ENCODE data around the gene TENM4. TPM values are rescaled to one million over a fixed set of nuclear protein-coding genes. Genes with fewer than 3 reads are reported as not detected.

TENM4 gene
- total RNA-seq, 1 experiment from 2014 or later = 25.0 TPM

DNA sequence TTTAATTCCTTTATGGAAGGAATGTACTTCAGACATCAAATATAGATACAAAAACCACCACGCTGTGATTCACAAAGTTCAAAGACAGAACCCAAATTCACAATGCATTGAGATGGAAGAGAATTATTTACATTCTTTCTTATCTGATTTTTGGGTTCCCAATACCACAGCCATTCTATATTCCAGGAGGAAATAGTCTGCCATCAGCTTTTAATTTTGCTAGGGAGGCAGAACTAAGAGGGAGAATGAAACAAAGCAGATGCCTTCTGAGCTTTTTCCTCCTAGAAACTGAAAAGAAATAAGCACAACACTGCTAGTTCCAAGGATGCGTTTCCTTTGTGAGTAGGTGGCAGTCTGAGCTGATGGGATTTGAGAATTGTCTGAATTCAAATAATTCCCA, 583.1 kb downstream of the TENM4 start (continued):
- TF ChIP-seq, protein P1, sequence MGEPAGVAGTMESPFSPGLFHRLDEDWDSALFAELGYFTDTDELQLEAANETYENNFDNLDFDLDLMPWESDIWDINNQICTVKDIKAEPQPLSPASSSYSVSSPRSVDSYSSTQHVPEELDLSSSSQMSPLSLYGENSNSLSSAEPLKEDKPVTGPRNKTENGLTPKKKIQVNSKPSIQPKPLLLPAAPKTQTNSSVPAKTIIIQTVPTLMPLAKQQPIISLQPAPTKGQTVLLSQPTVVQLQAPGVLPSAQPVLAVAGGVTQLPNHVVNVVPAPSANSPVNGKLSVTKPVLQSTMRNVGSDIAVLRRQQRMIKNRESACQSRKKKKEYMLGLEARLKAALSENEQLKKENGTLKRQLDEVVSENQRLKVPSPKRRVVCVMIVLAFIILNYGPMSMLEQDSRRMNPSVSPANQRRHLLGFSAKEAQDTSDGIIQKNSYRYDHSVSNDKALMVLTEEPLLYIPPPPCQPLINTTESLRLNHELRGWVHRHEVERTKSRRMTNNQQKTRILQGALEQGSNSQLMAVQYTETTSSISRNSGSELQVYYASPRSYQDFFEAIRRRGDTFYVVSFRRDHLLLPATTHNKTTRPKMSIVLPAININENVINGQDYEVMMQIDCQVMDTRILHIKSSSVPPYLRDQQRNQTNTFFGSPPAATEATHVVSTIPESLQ (CRISPR knock-in tag; IDR thresholded peaks at IDR 0.05) = no peak

DNA sequence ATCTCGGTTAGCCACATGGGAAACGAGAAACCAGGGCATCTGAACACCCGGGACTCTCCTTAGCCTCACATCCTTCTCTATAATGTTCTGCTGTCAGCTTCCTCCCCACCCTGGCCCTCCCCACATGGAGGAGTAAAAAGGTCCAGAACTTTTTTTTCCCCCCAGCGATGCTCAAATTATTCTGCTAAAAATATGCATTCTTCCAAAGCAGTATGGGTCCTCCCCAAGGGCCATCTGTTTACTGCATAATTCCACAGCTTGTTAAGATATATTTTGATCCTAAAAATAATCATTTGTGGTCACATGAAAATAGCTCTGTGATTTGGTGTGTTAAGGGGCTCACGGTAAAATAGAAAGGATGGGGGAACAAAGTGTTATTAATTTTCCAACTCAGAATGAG, 584.6 kb downstream of the TENM4 start:
- ATAC-seq = no peak
- Mint-ChIP-seq H3K4me3 (no peak overlapping the region), H3K36me3 (no peaks in the 10 kb centered on the region), H3K9me3 (no peaks in the 10 kb centered on the region), H3K27ac (no peak overlapping the region), H3K27me3 (ENCODE audit: low read depth) (no peaks in the 10 kb centered on the region), H3K4me1 (peaks cover 3% of the 10 kb centered on the region)
- DNase-seq (ENCODE audit: low spot score) = no peak
- TF ChIP-seq ZNF263 (CRISPR knock-in tag; IDR thresholded peaks at IDR 0.05; ENCODE audit: low read depth) = no peak
- no peak for TF ChIP-seq SMAD4 (CRISPR knock-in tag; IDR thresholded peaks at IDR 0.05)
- TF ChIP-seq, protein P2, sequence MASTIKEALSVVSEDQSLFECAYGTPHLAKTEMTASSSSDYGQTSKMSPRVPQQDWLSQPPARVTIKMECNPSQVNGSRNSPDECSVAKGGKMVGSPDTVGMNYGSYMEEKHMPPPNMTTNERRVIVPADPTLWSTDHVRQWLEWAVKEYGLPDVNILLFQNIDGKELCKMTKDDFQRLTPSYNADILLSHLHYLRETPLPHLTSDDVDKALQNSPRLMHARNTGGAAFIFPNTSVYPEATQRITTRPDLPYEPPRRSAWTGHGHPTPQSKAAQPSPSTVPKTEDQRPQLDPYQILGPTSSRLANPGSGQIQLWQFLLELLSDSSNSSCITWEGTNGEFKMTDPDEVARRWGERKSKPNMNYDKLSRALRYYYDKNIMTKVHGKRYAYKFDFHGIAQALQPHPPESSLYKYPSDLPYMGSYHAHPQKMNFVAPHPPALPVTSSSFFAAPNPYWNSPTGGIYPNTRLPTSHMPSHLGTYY (CRISPR knock-in tag; IDR thresholded peaks at IDR 0.05) = no peak
- TF ChIP-seq, protein P3, sequence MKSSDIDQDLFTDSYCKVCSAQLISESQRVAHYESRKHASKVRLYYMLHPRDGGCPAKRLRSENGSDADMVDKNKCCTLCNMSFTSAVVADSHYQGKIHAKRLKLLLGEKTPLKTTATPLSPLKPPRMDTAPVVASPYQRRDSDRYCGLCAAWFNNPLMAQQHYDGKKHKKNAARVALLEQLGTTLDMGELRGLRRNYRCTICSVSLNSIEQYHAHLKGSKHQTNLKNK (CRISPR knock-in tag; IDR thresholded peaks at IDR 0.05) = no peak
- no peak for TF ChIP-seq ZNF423 (CRISPR knock-in tag; IDR thresholded peaks at IDR 0.05)
- TF ChIP-seq OVOL2 (CRISPR knock-in tag; IDR thresholded peaks at IDR 0.05; ENCODE audit: borderline replicate concordance) = no peak
- TF ChIP-seq ZNF232 (CRISPR knock-in tag; IDR thresholded peaks at IDR 0.05) = no peak
- ChIA-PET POLR2A (no interaction called here), CTCF (interaction anchor here (0.8 to 1.5 kb wide), 2 partner anchors 12 to 106 kb away, joined by 3 to 4 read pairs; no protein-coding TSS in a partner anchor)

DNA sequence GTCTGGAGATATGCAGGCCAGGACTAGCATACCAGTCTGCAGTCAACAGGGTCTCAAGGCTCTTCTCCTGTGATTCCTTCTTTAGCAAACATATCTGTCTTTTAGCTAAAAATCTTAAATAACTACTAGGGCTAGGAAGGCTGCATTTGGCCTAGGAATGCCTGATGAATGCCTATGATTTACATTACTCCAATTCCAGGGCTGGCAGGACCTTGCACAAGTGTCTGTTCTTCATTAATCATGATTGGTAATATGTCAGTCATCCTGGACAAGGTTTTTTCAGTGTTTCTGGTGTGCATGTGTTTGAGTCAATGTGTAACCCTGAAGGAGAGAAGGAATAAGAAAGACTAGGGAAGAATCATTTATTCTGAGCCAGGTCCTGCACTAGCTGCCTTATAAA, 585.7 kb downstream of the TENM4 start:
- CTCF ChIA-PET = no interaction called here
- Mint-ChIP-seq H3K9me3 (no peaks in the 10 kb centered on the region), H3K36me3 (no peaks in the 10 kb centered on the region), H3K4me1 (peaks cover 3% of the 10 kb centered on the region), H3K27me3 (ENCODE audit: low read depth) (no peaks in the 10 kb centered on the region), H3K27ac (no peak overlapping the region), H3K4me3 (no peak overlapping the region)
- no peak for DNase-seq (ENCODE audit: low spot score)
- TF ChIP-seq CBFB (CRISPR knock-in tag; IDR thresholded peaks at IDR 0.05; ENCODE audit: low read depth) (no peak), NR3C1 (CRISPR knock-in tag; conservative IDR thresholded peaks at IDR 0.05; ENCODE audit: low read depth) (no peak)
- TF ChIP-seq, protein P4, sequence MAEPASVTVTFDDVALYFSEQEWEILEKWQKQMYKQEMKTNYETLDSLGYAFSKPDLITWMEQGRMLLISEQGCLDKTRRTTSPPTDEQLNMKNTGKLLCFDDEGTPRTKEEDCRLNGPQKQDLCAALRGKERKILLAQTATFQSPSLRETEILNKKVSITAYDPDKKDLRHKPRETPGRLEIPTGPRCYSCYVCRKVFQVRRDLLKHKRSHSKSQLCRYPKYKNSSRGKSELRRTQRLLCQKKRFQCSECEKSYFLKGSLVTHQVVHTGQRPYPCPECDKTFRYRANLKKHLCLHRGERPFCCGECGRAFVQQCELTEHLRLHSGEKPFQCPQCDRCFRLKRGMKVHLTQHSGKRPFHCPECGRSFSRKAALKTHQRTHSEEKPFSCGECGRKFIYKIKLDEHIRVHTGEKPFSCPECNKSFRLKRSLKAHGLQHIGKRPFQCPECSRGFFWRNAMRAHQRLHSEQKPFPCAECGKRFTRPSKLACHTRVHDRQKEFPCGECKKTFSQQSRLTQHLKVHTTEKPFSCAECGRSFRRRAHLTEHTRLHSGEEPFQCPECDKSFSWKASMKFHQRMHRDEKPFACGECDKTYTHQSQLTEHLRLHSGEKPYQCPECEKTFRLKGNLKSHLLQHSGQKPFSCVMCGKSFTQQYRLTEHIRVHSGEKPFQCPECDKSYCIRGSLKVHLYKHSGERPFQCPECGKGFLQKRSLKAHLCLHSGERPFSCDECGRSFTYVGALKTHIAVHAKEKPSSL (CRISPR knock-in tag; conservative IDR thresholded peaks at IDR 0.05) = no peak
- POLR2A ChIA-PET = no interaction called here
- ATAC-seq = no peak

DNA sequence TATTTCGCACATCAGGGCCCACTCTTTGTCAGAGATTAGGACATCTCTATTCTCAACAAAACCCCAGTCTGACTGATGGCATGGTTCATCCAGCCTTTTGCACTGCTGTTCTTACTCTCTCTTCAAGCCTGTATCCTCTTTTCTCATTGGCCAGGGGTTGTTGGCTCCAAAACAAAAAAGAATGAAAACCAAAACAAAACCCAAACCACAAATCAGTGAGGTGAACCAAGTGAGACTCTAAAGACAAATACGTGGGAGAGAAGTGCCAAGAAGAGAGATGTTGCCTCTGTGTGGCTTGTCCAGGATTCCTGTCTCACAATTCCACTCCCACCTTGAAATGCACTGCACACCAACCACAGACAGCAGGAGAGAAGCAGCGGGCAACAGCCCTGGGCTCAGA, 587.3 kb downstream of the TENM4 start:
- CTCF ChIA-PET = no interaction called here

More for the DNA sequence above, 587.3 kb downstream of the TENM4 start:
- TF ChIP-seq NFATC4 (CRISPR knock-in tag; IDR thresholded peaks at IDR 0.05) (no peak), CBFB (CRISPR knock-in tag; IDR thresholded peaks at IDR 0.05; ENCODE audit: low read depth) (no peak), ATF1 (CRISPR knock-in tag; IDR thresholded peaks at IDR 0.05) (no peak), ETV6 (CRISPR knock-in tag; IDR thresholded peaks at IDR 0.05) (no peak), TCF7 (CRISPR knock-in tag; IDR thresholded peaks at IDR 0.05; ENCODE audit: low read depth) (no peak), ZNF138 (CRISPR knock-in tag; conservative IDR thresholded peaks at IDR 0.05) (no peak), ZNF219 (CRISPR knock-in tag; IDR thresholded peaks at IDR 0.05; ENCODE audit: borderline replicate concordance) (no peak), TEAD4 (CRISPR knock-in tag; IDR thresholded peaks at IDR 0.05) (no peak), ZNF232 (CRISPR knock-in tag; IDR thresholded peaks at IDR 0.05) (no peak), NFYB (CRISPR knock-in tag; conservative IDR thresholded peaks at IDR 0.05; ENCODE audit: low read depth) (no peak), TEAD1 (CRISPR knock-in tag; IDR thresholded peaks at IDR 0.05) (no peak), JAZF1 (CRISPR knock-in tag; IDR thresholded peaks at IDR 0.05) (no peak), OVOL2 (CRISPR knock-in tag; IDR thresholded peaks at IDR 0.05; ENCODE audit: borderline replicate concordance) (no peak), MYBL2 (CRISPR knock-in tag; IDR thresholded peaks at IDR 0.05) (no peak)
- TF ChIP-seq, protein P5, sequence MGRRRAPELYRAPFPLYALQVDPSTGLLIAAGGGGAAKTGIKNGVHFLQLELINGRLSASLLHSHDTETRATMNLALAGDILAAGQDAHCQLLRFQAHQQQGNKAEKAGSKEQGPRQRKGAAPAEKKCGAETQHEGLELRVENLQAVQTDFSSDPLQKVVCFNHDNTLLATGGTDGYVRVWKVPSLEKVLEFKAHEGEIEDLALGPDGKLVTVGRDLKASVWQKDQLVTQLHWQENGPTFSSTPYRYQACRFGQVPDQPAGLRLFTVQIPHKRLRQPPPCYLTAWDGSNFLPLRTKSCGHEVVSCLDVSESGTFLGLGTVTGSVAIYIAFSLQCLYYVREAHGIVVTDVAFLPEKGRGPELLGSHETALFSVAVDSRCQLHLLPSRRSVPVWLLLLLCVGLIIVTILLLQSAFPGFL (CRISPR knock-in tag; IDR thresholded peaks at IDR 0.05; ENCODE audit: borderline replicate concordance) = no peak
- TF ChIP-seq, protein P6, sequence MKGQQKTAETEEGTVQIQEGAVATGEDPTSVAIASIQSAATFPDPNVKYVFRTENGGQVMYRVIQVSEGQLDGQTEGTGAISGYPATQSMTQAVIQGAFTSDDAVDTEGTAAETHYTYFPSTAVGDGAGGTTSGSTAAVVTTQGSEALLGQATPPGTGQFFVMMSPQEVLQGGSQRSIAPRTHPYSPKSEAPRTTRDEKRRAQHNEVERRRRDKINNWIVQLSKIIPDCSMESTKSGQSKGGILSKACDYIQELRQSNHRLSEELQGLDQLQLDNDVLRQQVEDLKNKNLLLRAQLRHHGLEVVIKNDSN (CRISPR knock-in tag; IDR thresholded peaks at IDR 0.05) = no peak
- Mint-ChIP-seq H3K4me3 (no peak overlapping the region), H3K9me3 (no peaks in the 10 kb centered on the region), H3K4me1 (peaks cover 3% of the 10 kb centered on the region), H3K27me3 (ENCODE audit: low read depth) (no peaks in the 10 kb centered on the region), H3K27ac (no peak overlapping the region), H3K36me3 (no peaks in the 10 kb centered on the region)
- ATAC-seq (no peak), DNase-seq (ENCODE audit: low spot score) (no peak)
- POLR2A ChIA-PET = no interaction called here

Measured in WTC11 (cell line).